OCI-LY7 (cell line): Measurements from ENCODE around the gene ARL6IP5. TPM values are rescaled to one million over a fixed set of nuclear protein-coding genes. Genes with fewer than 3 reads are reported as not detected.
A peak's percentile ranks its signal among the peaks of the same experiment; 100 is the strongest.

Experiments
- BruUV-seq: library from RNA; stranded (reverse); fragments of 400-500 nt; replicated peaks from 2 replicates; lab custom pipeline; 2021; lab: Mats Ljungman, UMichigan
- CTCF ChIA-PET: fragments of 300-600 bp; sonication (Branson Sonifier 250); formaldehyde crosslinking; loops from one replicate; lab custom pipeline; 2022; ENCODE audit warnings: antibody characterized with exemption; ENCODE audit not compliant: unreplicated experiment; lab: Charles Lee
- POLR2A ChIA-PET: fragments of 300-600 bp; sonication (Branson Sonifier 250); formaldehyde crosslinking; loops from one replicate; lab custom pipeline; 2022; ENCODE audit warnings: antibody characterized with exemption; lab: Charles Lee
- DNase-seq: peaks from one replicate; pipeline ENCODE4 v3.0.0-alpha.2; 2015; ENCODE audit warnings: low spot score
- H2AFZ ChIP-seq: fragments of 200-600 bp; sonication (generic), shearing (Covaris generic); 2 replicates; pipeline ENCODE4 v1.6.1; 2014; ENCODE audit warnings: mild to moderate bottlenecking, antibody characterized with exemption, low read length, moderate library complexity
- H3K27ac ChIP-seq: fragments of 200-600 bp; sonication (generic); 2 replicates; pipeline ENCODE4 v1.5.1; 2014; ENCODE audit warnings: mixed run types, low read depth, mild to moderate bottlenecking, moderate library complexity, low read length, inconsistent platforms; ENCODE audit not compliant: poor library complexity, severe bottlenecking
- H3K36me3 ChIP-seq: fragments of 200-600 bp; sonication (generic); 2 replicates; pipeline ENCODE4 v1.6.1; 2014; ENCODE audit warnings: mild to moderate bottlenecking, antibody characterized with exemption, low read length, moderate library complexity, mixed read lengths; ENCODE audit not compliant: insufficient read depth
- H3K4me1 ChIP-seq: fragments of 200-600 bp; sonication (generic); 2 replicates; pipeline ENCODE4 v1.5.1; 2014; ENCODE audit warnings: mild to moderate bottlenecking, low read length; ENCODE audit not compliant: insufficient read depth, poor library complexity, severe bottlenecking
- H3K4me2 ChIP-seq: fragments of 200-600 bp; sonication (generic); 2 replicates; pipeline ENCODE4 v1.6.1; 2014; ENCODE audit warnings: mild to moderate bottlenecking, low read length
- H3K4me3 ChIP-seq: fragments of 200-600 bp; sonication (generic); 2 replicates; pipeline ENCODE4 v1.5.1; 2014; ENCODE audit warnings: mild to moderate bottlenecking, low read depth, low read length; ENCODE audit not compliant: poor library complexity, severe bottlenecking
- H3K79me2 ChIP-seq: fragments of 200-600 bp; sonication (generic); 2 replicates; pipeline ENCODE4 v1.6.1; 2016; ENCODE audit warnings: low read depth, mild to moderate bottlenecking, low read length, moderate library complexity, mixed read lengths; ENCODE audit not compliant: insufficient read depth
- H3K9me2 ChIP-seq: fragments of 200-600 bp; sonication (generic); 2 replicates; pipeline ENCODE4 v1.6.1; 2016; ENCODE audit warnings: mild to moderate bottlenecking, low read length, mixed read lengths; ENCODE audit not compliant: insufficient read depth
- H3K9me3 ChIP-seq: fragments of 200-600 bp; sonication (generic); 2 replicates; pipeline ENCODE4 v1.6.1; 2014; ENCODE audit warnings: mild to moderate bottlenecking, mixed run types, low read length, mixed read lengths
- H4K20me1 ChIP-seq: fragments of 200-600 bp; sonication (generic); 2 replicates; pipeline ENCODE4 v1.6.1; 2014; ENCODE audit warnings: mild to moderate bottlenecking, antibody characterized with exemption, low read length, moderate library complexity, mixed read lengths; ENCODE audit not compliant: insufficient read depth
- EZH2phosphoT487 ChIP-seq: fragments of 200-600 bp; sonication (generic); IDR thresholded peaks from 2 replicates; pipeline ENCODE4 v1.6.1; 2018; ENCODE audit warnings: low read depth, borderline replicate concordance, mild to moderate bottlenecking, mixed run types, antibody characterized with exemption, low read length, moderate library complexity, mixed read lengths
- intact Hi-C: fragments of 100-400 bp; cut with micrococcal nuclease; formaldehyde crosslinking; loops from one replicate; pipeline ENCODE4 v1.10.0; 2022; ENCODE audit not compliant: unreplicated experiment
- total RNA-seq, 2 experiments: library from RNA; depleted of rRNA in 1 of 2; stranded (reverse); fragments of >200 nt in 1 of 2; shearing (Covaris generic) in 1 of 2; gene quantifications; 2 replicates each; pipeline ENCODE4 v1.2.3, GENCODE V29; 2014 to 2022
- TF ChIP-seq, protein P1 (sequence below): fragments of 200-600 bp; sonication (generic); conservative IDR thresholded peaks from 2 replicates; pipeline ENCODE4 v1.5.1; 2014; ENCODE audit warnings: mild to moderate bottlenecking, antibody characterized with exemption, low read length, moderate library complexity, mixed read lengths

ARL6IP5 gene
- total RNA-seq, 2 experiments from 2014 or later: 26.7 to 28.9 TPM

DNA sequence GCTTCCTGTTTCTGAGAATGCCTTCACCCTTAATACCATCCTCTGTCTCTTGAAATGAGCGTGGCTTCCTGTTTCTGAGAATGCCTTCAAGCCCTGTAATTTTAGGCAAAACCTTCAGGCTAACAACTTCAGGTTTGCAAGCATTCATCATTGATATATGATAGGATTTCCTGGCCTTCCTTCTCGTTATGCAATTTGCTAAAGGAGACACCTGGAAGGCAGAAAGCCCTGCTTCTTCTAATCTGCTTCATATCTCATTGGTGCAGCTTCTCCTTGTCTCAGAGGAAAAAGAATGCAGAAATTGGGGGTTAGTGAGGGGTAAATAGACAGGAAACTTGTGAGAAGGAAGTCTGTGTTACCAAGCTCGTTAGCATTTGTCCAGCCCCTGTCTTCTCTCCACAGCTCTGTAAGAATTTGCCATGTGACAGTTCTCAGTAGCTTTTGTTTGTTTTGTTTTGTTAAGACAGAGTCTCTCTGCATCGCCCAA, 7.3 kb downstream of the ARL6IP5 start:
- Histone ChIP-seq H3K27ac (peak overlapping the region; percentile 68), H2AFZ (peak overlapping the region; percentile 53), H3K4me1 (peaks cover 42% of the 10 kb centered on the region), H3K4me3 (peak overlapping the region; percentile 42), H3K9me3 (no peaks in the 10 kb centered on the region), H3K36me3 (0 out of 2 replicates have a peak, but pooled peaks cover 5% of the 10 kb centered on the region), H3K4me2 (peak overlapping the region; percentile 76), H4K20me1 (no peaks in the 10 kb centered on the region), H3K79me2 (peaks cover 24% of the 10 kb centered on the region; the same call in 1 of the 2 replicates), H3K9me2 (no peaks in the 10 kb centered on the region)
- CTCF ChIA-PET: no interaction called here
- TF ChIP-seq EZH2phosphoT487: no peak
- TF ChIP-seq, protein P1, sequence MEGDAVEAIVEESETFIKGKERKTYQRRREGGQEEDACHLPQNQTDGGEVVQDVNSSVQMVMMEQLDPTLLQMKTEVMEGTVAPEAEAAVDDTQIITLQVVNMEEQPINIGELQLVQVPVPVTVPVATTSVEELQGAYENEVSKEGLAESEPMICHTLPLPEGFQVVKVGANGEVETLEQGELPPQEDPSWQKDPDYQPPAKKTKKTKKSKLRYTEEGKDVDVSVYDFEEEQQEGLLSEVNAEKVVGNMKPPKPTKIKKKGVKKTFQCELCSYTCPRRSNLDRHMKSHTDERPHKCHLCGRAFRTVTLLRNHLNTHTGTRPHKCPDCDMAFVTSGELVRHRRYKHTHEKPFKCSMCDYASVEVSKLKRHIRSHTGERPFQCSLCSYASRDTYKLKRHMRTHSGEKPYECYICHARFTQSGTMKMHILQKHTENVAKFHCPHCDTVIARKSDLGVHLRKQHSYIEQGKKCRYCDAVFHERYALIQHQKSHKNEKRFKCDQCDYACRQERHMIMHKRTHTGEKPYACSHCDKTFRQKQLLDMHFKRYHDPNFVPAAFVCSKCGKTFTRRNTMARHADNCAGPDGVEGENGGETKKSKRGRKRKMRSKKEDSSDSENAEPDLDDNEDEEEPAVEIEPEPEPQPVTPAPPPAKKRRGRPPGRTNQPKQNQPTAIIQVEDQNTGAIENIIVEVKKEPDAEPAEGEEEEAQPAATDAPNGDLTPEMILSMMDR: no peak
- DNase-seq: peak; percentile 56
- BruUV-seq: no TSS peak
- intact Hi-C loops: no loop called here
- POLR2A ChIA-PET: interaction anchor here (0.6 to 1.7 kb wide), 17 partner anchors 8 to 297 kb away, joined by 3 to 11 read pairs (median 4); no protein-coding TSS in a partner anchor

DNA sequence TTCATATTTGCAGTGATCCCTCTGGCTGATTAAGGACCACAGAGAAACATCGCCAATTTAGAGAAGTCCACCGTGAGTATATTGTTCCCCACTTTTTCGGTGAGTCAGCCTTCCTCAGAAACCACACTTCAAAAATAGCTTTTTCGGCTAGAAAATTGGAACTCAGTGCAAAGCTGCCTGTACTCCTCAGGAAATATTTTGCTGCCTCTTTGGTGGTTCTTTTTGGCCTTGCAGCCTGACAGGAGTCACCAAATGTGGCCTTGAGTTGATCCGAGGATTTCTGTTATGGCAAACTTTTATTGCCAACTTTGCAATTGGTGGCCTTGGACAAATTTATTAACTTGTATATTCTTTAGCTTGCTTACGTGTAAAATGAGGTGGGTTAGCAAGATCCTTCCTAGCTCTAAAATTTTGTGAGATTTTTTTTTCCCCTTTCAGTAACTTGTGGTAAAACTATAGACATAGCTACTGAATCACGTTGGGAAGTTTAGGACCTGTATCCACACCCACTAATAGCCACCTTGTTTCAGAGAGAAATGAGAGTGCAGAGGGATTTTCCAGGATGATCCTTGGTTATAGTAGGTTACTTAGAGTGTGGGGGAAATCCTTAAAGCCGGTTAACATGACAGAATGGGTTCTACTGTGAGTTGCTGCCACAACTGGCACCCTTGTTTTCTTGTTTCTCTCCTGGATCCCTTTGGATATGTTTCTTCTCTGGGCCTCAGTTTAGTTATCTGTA, 9.9 kb downstream of the ARL6IP5 start:
- 0 out of 2 replicates have a peak, but pooled peaks cover 8% of the 10 kb centered on the region for H3K36me3 ChIP-seq
- H4K20me1 ChIP-seq: no peaks in the 10 kb centered on the region
- BruUV-seq: no TSS peak
- TF ChIP-seq EZH2phosphoT487: no peak
- TF ChIP-seq, protein P1: no peak
- H2AFZ ChIP-seq: no peak overlapping the region
- no peak overlapping the region for H3K4me3 ChIP-seq
- H3K9me2 ChIP-seq: no peaks in the 10 kb centered on the region
- peaks cover 19% of the 10 kb centered on the region; the same call in 1 of the 2 replicates for H3K79me2 ChIP-seq
- peaks cover 22% of the 10 kb centered on the region for H3K4me1 ChIP-seq
- DNase-seq: no peak
- H3K9me3 ChIP-seq: no peaks in the 10 kb centered on the region
- POLR2A ChIA-PET: interaction anchor here (0.7 kb wide), 1 partner anchor 31 kb away, joined by 3 read pairs; no protein-coding TSS in a partner anchor
- H3K27ac ChIP-seq: no peak overlapping the region
- intact Hi-C loops: no loop called here
- CTCF ChIA-PET: no interaction called here
- H3K4me2 ChIP-seq: no peak overlapping the region
